AG10803 (cell line): Measurements from ENCODE around the gene CSKMT.

ENCODE experiments used
- DNase-seq: peaks from one replicate; pipeline ENCODE4 v3.0.0; 2010; ENCODE audit warnings: low read depth
- H3K4me3 ChIP-seq: 2 replicates; pipeline ENCODE4 v1.5.1; 2011; ENCODE audit warnings: mild to moderate bottlenecking, low read length, control low read depth
- TF ChIP-seq, protein P1 (sequence below): conservative IDR thresholded peaks from 2 replicates; pipeline ENCODE4 v1.5.1; 2011; ENCODE audit warnings: mild to moderate bottlenecking, low read length, control low read depth, inconsistent platforms

Gene CSKMT

DNA sequence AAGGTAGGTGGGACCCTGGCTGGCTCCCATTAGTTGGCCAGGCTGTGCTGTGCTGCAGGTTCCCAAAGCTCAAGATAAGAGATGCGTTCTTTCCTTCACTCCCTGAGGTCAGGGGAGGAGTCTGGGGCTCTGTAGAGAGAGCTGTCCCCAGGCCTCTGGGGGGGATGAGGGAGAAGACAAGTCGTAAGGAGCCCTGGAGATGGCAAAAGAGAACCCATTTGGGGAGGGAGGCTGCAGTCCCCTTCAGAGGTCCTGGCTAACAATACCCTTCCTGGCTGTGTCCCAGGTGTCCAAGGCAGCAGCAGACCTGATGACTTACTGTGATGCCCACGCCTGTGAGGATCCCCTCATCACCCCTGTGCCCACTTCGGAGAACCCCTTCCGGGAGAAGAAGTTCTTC is 43.3 kb downstream of the CSKMT start:
- TF ChIP-seq, protein P1, sequence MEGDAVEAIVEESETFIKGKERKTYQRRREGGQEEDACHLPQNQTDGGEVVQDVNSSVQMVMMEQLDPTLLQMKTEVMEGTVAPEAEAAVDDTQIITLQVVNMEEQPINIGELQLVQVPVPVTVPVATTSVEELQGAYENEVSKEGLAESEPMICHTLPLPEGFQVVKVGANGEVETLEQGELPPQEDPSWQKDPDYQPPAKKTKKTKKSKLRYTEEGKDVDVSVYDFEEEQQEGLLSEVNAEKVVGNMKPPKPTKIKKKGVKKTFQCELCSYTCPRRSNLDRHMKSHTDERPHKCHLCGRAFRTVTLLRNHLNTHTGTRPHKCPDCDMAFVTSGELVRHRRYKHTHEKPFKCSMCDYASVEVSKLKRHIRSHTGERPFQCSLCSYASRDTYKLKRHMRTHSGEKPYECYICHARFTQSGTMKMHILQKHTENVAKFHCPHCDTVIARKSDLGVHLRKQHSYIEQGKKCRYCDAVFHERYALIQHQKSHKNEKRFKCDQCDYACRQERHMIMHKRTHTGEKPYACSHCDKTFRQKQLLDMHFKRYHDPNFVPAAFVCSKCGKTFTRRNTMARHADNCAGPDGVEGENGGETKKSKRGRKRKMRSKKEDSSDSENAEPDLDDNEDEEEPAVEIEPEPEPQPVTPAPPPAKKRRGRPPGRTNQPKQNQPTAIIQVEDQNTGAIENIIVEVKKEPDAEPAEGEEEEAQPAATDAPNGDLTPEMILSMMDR = no peak
- no peak for DNase-seq
- no peak overlapping the region for H3K4me3 ChIP-seq

DNA sequence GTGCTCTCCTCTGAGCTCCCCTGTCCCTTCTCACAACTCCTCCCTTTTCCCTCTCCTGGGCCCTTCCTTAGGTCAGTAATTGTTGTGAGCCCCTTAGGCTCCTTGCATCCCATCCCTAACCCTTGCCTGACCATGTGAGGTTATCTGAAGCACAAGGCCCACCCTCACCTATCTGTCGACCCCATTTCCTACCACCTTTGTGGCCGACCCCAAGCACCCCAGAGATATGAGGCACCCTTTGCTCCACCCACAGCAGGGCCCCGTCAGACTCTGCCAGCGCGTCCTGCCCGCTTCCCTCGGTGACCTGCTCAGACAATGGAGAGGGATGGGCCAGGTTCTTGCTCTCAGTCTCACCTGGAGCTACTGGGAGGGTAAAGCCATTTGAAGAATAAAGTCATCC is 43.7 kb downstream of the CSKMT start:
- TF ChIP-seq, protein P1 = no peak
- DNase-seq = no peak
- peak overlapping the region; percentile 71 for H3K4me3 ChIP-seq

DNA sequence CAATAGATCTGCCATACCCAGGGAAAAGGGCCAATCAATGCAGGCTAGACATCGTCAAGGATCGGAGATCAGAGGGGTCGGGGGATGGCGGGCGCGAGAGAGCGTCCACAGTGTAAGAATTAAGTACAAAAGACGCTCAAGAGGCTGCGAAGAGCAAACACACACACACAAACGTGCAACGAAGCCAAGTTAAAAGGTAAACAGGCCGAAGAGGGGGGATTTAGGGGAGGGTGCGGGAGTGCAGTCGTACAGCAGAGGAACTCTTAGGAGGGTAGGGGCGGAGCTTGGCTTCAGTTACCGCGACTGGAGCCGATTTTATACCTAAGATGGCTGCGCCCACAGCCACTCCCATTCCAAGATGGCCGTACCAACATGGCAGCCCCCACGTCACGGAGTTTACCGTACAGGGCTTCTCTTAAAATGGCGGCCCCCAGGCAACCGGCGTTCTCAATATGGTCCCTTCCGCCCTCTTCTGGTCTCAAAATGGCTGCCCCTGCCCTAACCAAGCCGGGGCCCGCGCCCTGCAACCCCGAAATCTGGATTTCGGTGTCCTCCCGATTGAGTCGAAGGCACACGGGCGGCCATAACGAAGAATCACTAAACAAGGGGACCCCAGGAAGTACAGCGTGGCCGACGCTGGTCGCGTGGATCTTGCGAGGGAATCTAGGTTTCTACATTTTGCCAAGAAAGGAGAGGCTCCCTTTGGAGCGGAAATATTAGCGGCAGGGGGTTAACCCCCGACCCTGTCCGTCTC is 44.3 kb downstream of the CSKMT start:
- TF ChIP-seq, protein P1 = no peak
- peak; percentile 98 for DNase-seq
- peak overlapping the region; percentile 71 for H3K4me3 ChIP-seq

DNA sequence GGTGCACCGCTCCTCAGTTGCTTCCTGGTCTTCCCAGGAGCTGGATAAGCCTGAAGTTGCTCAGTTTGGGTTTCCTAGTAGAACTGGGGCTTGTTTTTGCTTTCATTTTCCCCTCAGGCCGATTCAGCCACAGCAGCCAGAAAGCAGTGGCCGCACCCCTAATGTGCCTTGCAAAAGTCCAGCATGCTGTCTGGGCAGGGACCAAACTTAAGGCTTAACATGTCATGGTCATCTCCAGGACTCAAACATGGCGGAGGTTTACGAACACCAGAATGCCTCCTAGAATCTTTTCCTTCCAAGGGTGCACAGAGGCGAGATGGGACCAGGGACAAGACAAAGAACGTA is 44.9 kb downstream of the CSKMT start:
- peak; percentile 50 for DNase-seq
- TF ChIP-seq, protein P1 = no peak
- peak overlapping the region; percentile 58 for H3K4me3 ChIP-seq

DNA sequence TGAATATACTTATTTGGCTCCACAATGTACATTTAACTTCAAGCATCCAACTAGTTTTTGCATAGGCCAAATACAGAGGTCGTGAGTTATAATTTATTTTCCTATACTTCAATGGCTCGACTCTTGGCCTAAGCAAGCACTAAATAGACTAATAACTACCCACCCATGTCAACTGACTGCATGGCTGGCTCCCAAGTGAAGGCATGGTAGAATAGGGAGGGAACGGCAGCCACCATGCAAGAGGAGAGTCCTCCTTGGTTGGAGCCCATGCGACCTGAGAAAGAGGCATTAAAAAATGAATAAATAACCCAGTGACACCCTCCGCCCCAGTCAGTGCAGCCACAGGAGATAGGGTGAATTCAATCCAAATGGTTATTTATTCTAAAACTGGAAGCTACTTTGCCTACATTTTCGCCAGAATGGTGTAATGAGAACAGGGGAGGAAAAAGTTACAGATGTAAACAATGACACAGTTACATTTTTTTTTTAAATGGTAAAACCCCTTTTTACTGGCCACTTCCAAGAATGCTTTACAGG is 47.2 kb downstream of the CSKMT start:
- no peak overlapping the region for H3K4me3 ChIP-seq
- TF ChIP-seq, protein P1 = no peak
- DNase-seq = no peak

DNA sequence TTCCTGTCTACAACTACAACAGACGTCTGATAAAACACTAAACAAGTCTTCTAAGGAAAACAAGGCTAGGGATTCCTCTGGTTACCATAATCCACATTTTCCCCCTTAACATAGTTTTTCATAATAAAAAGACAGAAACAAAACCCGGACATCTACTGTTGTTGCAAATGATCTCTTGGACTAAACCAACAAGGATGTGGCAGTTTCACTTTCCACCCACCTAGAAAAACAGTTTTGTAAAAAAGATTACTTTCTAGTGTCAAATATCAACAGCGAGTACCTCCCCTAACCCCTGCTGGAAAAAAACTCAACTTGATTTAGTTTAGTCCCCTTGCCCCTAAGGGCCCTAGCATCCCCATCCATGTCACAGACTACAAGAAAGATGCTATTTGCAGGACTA is 47.7 kb downstream of the CSKMT start:
- no peak for DNase-seq
- no peak overlapping the region for H3K4me3 ChIP-seq

DNA sequence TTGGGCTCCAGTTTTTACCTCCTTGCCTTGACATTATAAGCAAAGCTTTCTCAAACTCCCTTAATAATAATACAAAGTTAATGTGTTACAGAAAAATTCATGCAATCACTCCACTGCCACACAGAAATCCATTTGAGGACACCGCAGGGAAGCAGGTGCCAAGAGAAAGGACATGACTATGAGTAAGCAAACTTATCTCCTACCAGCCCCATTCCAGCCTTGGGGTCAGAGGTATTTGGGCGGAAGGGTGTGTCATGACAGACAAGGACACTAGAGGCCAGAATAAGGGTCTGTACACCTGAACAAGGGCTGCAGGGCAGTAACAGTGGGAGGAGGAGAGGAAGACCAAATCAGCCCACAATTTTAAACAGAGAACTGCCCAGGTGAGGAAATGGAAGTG is 48.2 kb downstream of the CSKMT start:
- no peak overlapping the region for H3K4me3 ChIP-seq
- TF ChIP-seq, protein P1 = no peak
- no peak for DNase-seq

More for the DNA sequence above, 47.7 kb downstream of the CSKMT start:
- TF ChIP-seq, protein P1 = no peak
